GM23338 (cell line): ENCODE results near the gene EFCAB9. TPM values are rescaled to one million over a fixed set of nuclear protein-coding genes. Genes with fewer than 3 reads are reported as not detected.

Experiments used
- ATAC-seq: fragments of 200-7000 bp; cut with Tn5 transposase; 3 replicates; pipeline ENCODE4 v1.9.1; 2020
- DNase-seq: peaks from one replicate; pipeline ENCODE4 v3.0.0-alpha.2; 2015; ENCODE audit warnings: low spot score
- H2AFZ ChIP-seq: fragments of 200-600 bp; sonication (generic); 2 replicates; pipeline ENCODE4 v1.8.0; 2016; ENCODE audit warnings: antibody characterized with exemption, mild to moderate bottlenecking, moderate library complexity
- H3F3A ChIP-seq: fragments of 200-600 bp; sonication (generic); replicated peaks from 2 replicates; pipeline ENCODE4 v1.8.0; 2017; ENCODE audit warnings: antibody characterized with exemption, mixed run types, low read depth
- H3K27ac ChIP-seq: fragments of 200-600 bp; sonication (generic); 2 replicates; pipeline ENCODE4 v1.6.1; 2016; ENCODE audit warnings: low read depth
- H3K27me3 ChIP-seq: fragments of 200-600 bp; sonication (generic); 2 replicates; pipeline ENCODE4 v1.8.0; 2016; ENCODE audit warnings: mild to moderate bottlenecking, mixed run types, moderate library complexity; ENCODE audit not compliant: insufficient read depth
- H3K36me3 ChIP-seq: fragments of 200-600 bp; sonication (generic); 2 replicates; pipeline ENCODE4 v1.8.0; 2016; ENCODE audit warnings: mild to moderate bottlenecking; ENCODE audit not compliant: insufficient read depth
- H3K4me1 ChIP-seq: fragments of 200-600 bp; sonication (generic); 2 replicates; pipeline ENCODE4 v1.8.0; 2016; ENCODE audit warnings: mild to moderate bottlenecking, moderate library complexity; ENCODE audit not compliant: insufficient read depth
- H3K4me2 ChIP-seq: fragments of 200-600 bp; sonication (generic); 2 replicates; pipeline ENCODE4 v1.7.1; 2017; ENCODE audit warnings: mixed run types
- H3K4me3 ChIP-seq: fragments of 200-600 bp; sonication (generic); 2 replicates; pipeline ENCODE4 v1.6.1; 2016; ENCODE audit warnings: mixed run types
- H3K79me2 ChIP-seq: fragments of 200-600 bp; sonication (generic); replicated peaks from 2 replicates; pipeline ENCODE4 v1.8.0; 2017; ENCODE audit warnings: mild to moderate bottlenecking; ENCODE audit not compliant: insufficient read depth
- H3K9me2 ChIP-seq: fragments of 200-600 bp; sonication (generic); 2 replicates; pipeline ENCODE4 v1.8.0; 2017; ENCODE audit not compliant: insufficient read depth
- H4K20me1 ChIP-seq: fragments of 200-600 bp; sonication (generic); replicated peaks from 2 replicates; pipeline ENCODE4 v1.8.0; 2017; ENCODE audit warnings: mild to moderate bottlenecking; ENCODE audit not compliant: insufficient read depth
- H3K27ac Mint-ChIP-seq: 2 replicates; pipeline ENCODE4 v1.8.0; 2020; ENCODE audit warnings: inconsistent platforms, mild to moderate bottlenecking, moderate library complexity, mixed read lengths
- H3K27me3 Mint-ChIP-seq: 3 replicates; pipeline ENCODE4 v1.8.0; 2022; ENCODE audit warnings: low read depth, mild to moderate bottlenecking, moderate library complexity, mixed read lengths, inconsistent platforms; ENCODE audit not compliant: insufficient read depth, poor library complexity
- H3K36me3 Mint-ChIP-seq: 3 replicates; pipeline ENCODE4 v1.8.0; 2021; ENCODE audit warnings: low read depth, mild to moderate bottlenecking, inconsistent platforms, moderate library complexity, mixed read lengths
- H3K4me1 Mint-ChIP-seq: 3 replicates; pipeline ENCODE4 v1.8.0; 2020; ENCODE audit warnings: mild to moderate bottlenecking, inconsistent platforms, mixed read lengths
- H3K4me3 Mint-ChIP-seq: 3 replicates; pipeline ENCODE4 v1.8.0; 2021; ENCODE audit warnings: moderate library complexity, mild to moderate bottlenecking, inconsistent platforms, mixed read lengths
- H3K9me3 Mint-ChIP-seq: 3 replicates; pipeline ENCODE4 v1.8.0; 2020; ENCODE audit warnings: moderate library complexity, mild to moderate bottlenecking, inconsistent platforms, mixed read lengths
- CREB1 ChIP-seq: fragments of 250-450 bp; sonication (Bioruptor Pico); IDR thresholded peaks from 2 replicates; pipeline ENCODE4 v1.5.0; 2020; ENCODE audit warnings: low read depth, mild to moderate bottlenecking, moderate library complexity
- CTCF ChIP-seq, 2 experiments: fragments of 200-600 bp in 1 of 2; sonication (generic) in 1 of 2; conservative IDR thresholded peaks; 2 replicates each; pipeline versions ENCODE4 v1.5.1 to v1.6.1; 2016 to 2017; ENCODE audit warnings: antibody characterized with exemption in 2 of 2, low read depth in 2 of 2, mild to moderate bottlenecking in 2 of 2, moderate library complexity in 1 of 2
- EZH2 ChIP-seq: fragments of 200-600 bp; sonication (generic); IDR thresholded peaks from one replicate; pipeline ENCODE4 v1.8.0; 2017; ENCODE audit warnings: antibody characterized with exemption, mild to moderate bottlenecking, low read depth; ENCODE audit not compliant: unreplicated experiment
- EZH2phosphoT487 ChIP-seq: fragments of 200-600 bp; sonication (generic); IDR thresholded peaks from one replicate; pipeline ENCODE4 v1.8.1; 2018; ENCODE audit warnings: antibody characterized with exemption; ENCODE audit not compliant: unreplicated experiment
- JUNB ChIP-seq: IDR thresholded peaks from one replicate; pipeline ENCODE4 v1.6.1; 2016; ENCODE audit warnings: antibody characterized with exemption; ENCODE audit not compliant: unreplicated experiment
- POLR2AphosphoS5 ChIP-seq: IDR thresholded peaks from 2 replicates; pipeline ENCODE4 v1.6.1; 2016; ENCODE audit warnings: antibody characterized with exemption, low read depth
- REST ChIP-seq: IDR thresholded peaks from one replicate; pipeline ENCODE4 v1.6.1; 2018; ENCODE audit warnings: antibody characterized with exemption; ENCODE audit not compliant: unreplicated experiment
- STAT1 ChIP-seq: IDR thresholded peaks from one replicate; pipeline ENCODE4 v1.6.1; 2016; ENCODE audit warnings: antibody characterized with exemption; ENCODE audit not compliant: unreplicated experiment
- ZNF114 ChIP-seq: fragments of 250-450 bp; sonication (Bioruptor Pico); IDR thresholded peaks from 2 replicates; pipeline ENCODE4 v1.5.0; 2020; ENCODE audit warnings: mild to moderate bottlenecking, moderate library complexity
- ZNF331 ChIP-seq: fragments of 250-450 bp; sonication (Bioruptor Pico); IDR thresholded peaks from 2 replicates; pipeline ENCODE4 v1.5.0; 2020; ENCODE audit warnings: low read depth, mild to moderate bottlenecking, moderate library complexity
- polyA plus RNA-seq: library from polyadenylated mRNA; unstranded; fragments of >200 nt; fragmentation: Nextera tagmentation; extraction: Ambion mirVana; gene quantifications from 2 replicates; pipeline ENCODE4 v1.2.1, GENCODE V29; 2016
- total RNA-seq: library from RNA; depleted of rRNA; stranded (reverse); fragments of >200 nt; shearing (Covaris generic); gene quantifications from 2 replicates; pipeline ENCODE4 v1.2.3, GENCODE V29; 2014

Gene EFCAB9
- total and polyA plus RNA-seq, 2 experiments from 2014 or later = not detected

GRCh38 chr5:172147857-172148256 lies 46.1 kb upstream of the EFCAB9 start:
- H3K4me1 ChIP-seq = peaks cover 4% of the 10 kb centered on the region; the same call in 1 of the 2 replicates
- Mint-ChIP-seq H3K36me3 (no peaks in the 10 kb centered on the region), H3K27me3 (peaks cover 7% of the 10 kb centered on the region), H3K27ac (no peak overlapping the region), H3K4me3 (no peak overlapping the region), H3K9me3 (no peaks in the 10 kb centered on the region), H3K4me1 (peaks cover 10% of the 10 kb centered on the region)
- ATAC-seq (no peak), DNase-seq (no peak)
- TF ChIP-seq JUNB (no peak), ZNF114 (CRISPR knock-in tag) (no peak), EZH2phosphoT487 (no peak), REST (no peak), STAT1 (no peak), POLR2AphosphoS5 (no peak), CTCF (conservative IDR thresholded peaks at IDR 0.05; ENCODE audit: low read depth in 2 of 2) (no peak)
- no peaks in the 10 kb centered on the region for H3K36me3 ChIP-seq
- no peak overlapping the region for H3K4me2 ChIP-seq
- H3K4me3 ChIP-seq = no peak overlapping the region
- peaks cover 7% of the 10 kb centered on the region; the same call in 1 of the 2 replicates for H3K79me2 ChIP-seq
- H3K27me3 ChIP-seq = no peaks in the 10 kb centered on the region
- no peak overlapping the region for H3K27ac ChIP-seq
- no peaks in the 10 kb centered on the region; the same call in 1 of the 2 replicates for H4K20me1 ChIP-seq
- H3K9me2 ChIP-seq = no peaks in the 10 kb centered on the region
- 0 out of 2 replicates have a peak, but pooled peaks cover 3% of the 10 kb centered on the region for H3F3A ChIP-seq
- no peak overlapping the region for H2AFZ ChIP-seq

- Mint-ChIP-seq H3K4me3 (no peak overlapping the region), H3K36me3 (no peaks in the 10 kb centered on the region), H3K27me3 (peaks cover 5% of the 10 kb centered on the region), H3K4me1 (peaks cover 10% of the 10 kb centered on the region), H3K27ac (no peak overlapping the region), H3K9me3 (no peaks in the 10 kb centered on the region)
- DNase-seq = no peak
- Histone ChIP-seq H3K4me3 (no peak overlapping the region), H3K4me2 (no peak overlapping the region), H2AFZ (no peak overlapping the region), H3K79me2 (peaks cover 7% of the 10 kb centered on the region; the same call in 1 of the 2 replicates), H3K4me1 (peaks cover 4% of the 10 kb centered on the region; the same call in 1 of the 2 replicates), H3K36me3 (no peaks in the 10 kb centered on the region), H3K27ac (no peak overlapping the region), H3K27me3 (no peaks in the 10 kb centered on the region), H3F3A (0 out of 2 replicates have a peak, but pooled peaks cover 3% of the 10 kb centered on the region), H3K9me2 (no peaks in the 10 kb centered on the region), H4K20me1 (no peaks in the 10 kb centered on the region; the same call in 1 of the 2 replicates)
- ATAC-seq = no peak
- TF ChIP-seq STAT1 (no peak), JUNB (no peak), ZNF331 (no peak), CTCF (conservative IDR thresholded peaks at IDR 0.05; ENCODE audit: low read depth in 2 of 2) (no peak), CREB1 (CRISPR knock-in tag) (no peak), EZH2 (no peak)
These were observed 45.6 kb upstream of the EFCAB9 start for GRCh38 chr5:172148381-172148780.
